PFSK-1 (cell line): ENCODE measurements around the gene DDAH1.

Experiments
- FOXP2 ChIP-seq: optimal IDR thresholded peaks from 2 replicates; pipeline ENCODE3; 2011; ENCODE audit warnings: borderline replicate concordance, control low read depth, inconsistent platforms; ENCODE audit not compliant: insufficient read depth; ENCODE audit errors: extremely low read length, extremely low read depth
- POLR2AphosphoS5 ChIP-seq: IDR thresholded peaks from 2 replicates; pipeline ENCODE4 v1.6.1; 2012; ENCODE audit warnings: low read depth, mild to moderate bottlenecking, control low read depth, low read length, moderate library complexity
- REST ChIP-seq, 2 experiments: IDR thresholded peaks; 2 replicates each; pipeline versions ENCODE4 v1.6.1 to v1.8.0; 2011 to 2012; ENCODE audit warnings: low read depth in 2 of 2, low read length in 2 of 2, control low read depth in 1 of 2, inconsistent platforms in 1 of 2, mild to moderate bottlenecking in 1 of 2, moderate library complexity in 1 of 2; ENCODE audit not compliant: insufficient read depth in 1 of 2
- SIN3A ChIP-seq: IDR thresholded peaks from 2 replicates; pipeline ENCODE4 v1.6.1; 2012; ENCODE audit warnings: mild to moderate bottlenecking, low read length, moderate library complexity, borderline replicate concordance; ENCODE audit not compliant: insufficient read depth
- TAF1 ChIP-seq: IDR thresholded peaks from 2 replicates; pipeline ENCODE4 v1.6.1; 2012; ENCODE audit warnings: low read length, control low read depth, borderline replicate concordance; ENCODE audit not compliant: insufficient read depth

Gene DDAH1

DNA sequence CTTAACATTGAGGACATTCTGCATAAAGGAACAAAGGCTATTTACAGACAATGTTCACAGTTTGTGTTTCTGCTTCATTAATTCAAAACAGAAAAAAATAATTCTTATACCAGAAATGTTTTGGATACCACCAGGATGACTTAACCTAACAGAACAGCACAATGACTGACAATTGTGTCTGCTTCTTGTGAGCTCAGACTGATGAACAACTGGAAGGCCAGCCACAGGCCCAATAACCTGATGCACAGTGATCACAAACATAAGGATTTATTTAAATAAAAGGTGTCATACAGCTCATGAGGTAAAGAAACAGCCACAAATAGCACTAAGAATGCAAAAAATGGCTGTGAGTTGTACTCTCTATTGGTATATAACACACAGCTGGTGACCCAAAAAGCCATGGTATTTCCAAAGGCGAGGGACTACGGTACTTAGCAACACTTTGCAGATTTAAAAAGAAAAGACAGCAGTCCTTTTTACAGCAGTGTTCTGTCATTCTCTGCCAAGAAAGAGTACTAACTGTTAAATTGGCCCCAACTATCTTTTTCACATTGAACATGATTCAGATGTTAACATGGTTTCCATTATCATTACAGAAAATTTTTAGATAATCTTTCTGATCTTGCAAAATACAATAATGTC lies 32.1 kb upstream of the DDAH1 start:
- TF ChIP-seq FOXP2: no peak
- no peak for TF ChIP-seq SIN3A
- no peak for TF ChIP-seq TAF1
- no peak for TF ChIP-seq REST (IDR thresholded peaks at IDR 0.05; ENCODE audit: insufficient read depth in 1 of 2, low read depth in 2 of 2, low read length in 2 of 2)
- TF ChIP-seq POLR2AphosphoS5: no peak

DNA sequence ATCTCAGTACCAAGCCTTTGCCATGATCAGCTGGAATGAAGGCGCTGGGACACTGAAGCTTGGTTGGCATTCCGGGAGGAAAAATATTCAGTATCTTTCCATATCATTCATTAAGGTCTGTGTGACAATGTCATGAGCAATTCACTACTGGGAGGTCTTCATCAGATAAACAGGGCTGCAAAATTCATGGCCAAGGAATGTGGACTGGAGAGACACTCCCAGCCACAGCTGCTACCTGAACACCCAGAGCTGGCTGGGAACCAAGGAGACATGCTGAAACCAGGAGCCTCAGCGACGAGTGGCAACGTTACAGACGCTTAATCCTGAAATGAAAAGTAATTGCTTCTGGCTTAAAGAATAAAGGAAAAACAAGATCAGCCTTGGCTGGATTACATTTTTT lies 30.6 kb upstream of the DDAH1 start:
- no peak for TF ChIP-seq REST (IDR thresholded peaks at IDR 0.05; ENCODE audit: insufficient read depth in 1 of 2, low read depth in 2 of 2, low read length in 2 of 2)
- no peak for TF ChIP-seq FOXP2
- TF ChIP-seq SIN3A: no peak
- TF ChIP-seq POLR2AphosphoS5: no peak
- TF ChIP-seq TAF1: no peak

DNA sequence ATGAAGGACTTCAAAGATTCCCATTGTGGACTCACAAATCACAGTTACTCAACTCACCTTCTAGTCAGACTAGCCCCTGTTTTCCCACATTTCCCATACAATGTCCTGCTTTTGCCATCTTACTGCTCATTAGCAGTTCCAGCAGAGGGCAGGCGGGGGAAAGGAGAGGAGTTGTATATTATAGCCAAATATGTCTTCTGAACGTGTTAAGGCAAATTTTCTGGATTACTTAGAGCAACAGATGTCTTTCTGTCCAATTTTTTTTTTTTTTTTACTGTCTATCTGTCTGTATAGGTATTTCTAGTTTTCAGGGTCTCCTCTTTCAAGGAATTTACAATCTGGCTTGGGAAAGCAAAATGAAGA lies 29.9 kb upstream of the DDAH1 start:
- TF ChIP-seq REST (IDR thresholded peaks at IDR 0.05; ENCODE audit: insufficient read depth in 1 of 2, low read depth in 2 of 2, low read length in 2 of 2) (no peak), POLR2AphosphoS5 (no peak), SIN3A (no peak), FOXP2 (no peak), TAF1 (no peak)

GRCh38 chr1:85494074-85494903 lies 29.3 kb upstream of the DDAH1 start:
- TF ChIP-seq POLR2AphosphoS5: no peak
- no peak for TF ChIP-seq SIN3A
- no peak for TF ChIP-seq TAF1
- TF ChIP-seq REST (IDR thresholded peaks at IDR 0.05; ENCODE audit: insufficient read depth in 1 of 2, low read depth in 2 of 2, low read length in 2 of 2): no peak
- TF ChIP-seq FOXP2: no peak
